ENCODE results near the gene GPT2.

The GPT2 gene

GRCh38 chr16:46845952-46846351 is 38.2 kb upstream of the GPT2 start:
- TF ChIP-seq, protein P1, sequence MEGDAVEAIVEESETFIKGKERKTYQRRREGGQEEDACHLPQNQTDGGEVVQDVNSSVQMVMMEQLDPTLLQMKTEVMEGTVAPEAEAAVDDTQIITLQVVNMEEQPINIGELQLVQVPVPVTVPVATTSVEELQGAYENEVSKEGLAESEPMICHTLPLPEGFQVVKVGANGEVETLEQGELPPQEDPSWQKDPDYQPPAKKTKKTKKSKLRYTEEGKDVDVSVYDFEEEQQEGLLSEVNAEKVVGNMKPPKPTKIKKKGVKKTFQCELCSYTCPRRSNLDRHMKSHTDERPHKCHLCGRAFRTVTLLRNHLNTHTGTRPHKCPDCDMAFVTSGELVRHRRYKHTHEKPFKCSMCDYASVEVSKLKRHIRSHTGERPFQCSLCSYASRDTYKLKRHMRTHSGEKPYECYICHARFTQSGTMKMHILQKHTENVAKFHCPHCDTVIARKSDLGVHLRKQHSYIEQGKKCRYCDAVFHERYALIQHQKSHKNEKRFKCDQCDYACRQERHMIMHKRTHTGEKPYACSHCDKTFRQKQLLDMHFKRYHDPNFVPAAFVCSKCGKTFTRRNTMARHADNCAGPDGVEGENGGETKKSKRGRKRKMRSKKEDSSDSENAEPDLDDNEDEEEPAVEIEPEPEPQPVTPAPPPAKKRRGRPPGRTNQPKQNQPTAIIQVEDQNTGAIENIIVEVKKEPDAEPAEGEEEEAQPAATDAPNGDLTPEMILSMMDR (IDR thresholded peaks at IDR 0.05; ENCODE audit: extremely low read depth, missing control alignments), result no peak
- no peak for DNase-seq (ENCODE audit: low spot score)

DNA sequence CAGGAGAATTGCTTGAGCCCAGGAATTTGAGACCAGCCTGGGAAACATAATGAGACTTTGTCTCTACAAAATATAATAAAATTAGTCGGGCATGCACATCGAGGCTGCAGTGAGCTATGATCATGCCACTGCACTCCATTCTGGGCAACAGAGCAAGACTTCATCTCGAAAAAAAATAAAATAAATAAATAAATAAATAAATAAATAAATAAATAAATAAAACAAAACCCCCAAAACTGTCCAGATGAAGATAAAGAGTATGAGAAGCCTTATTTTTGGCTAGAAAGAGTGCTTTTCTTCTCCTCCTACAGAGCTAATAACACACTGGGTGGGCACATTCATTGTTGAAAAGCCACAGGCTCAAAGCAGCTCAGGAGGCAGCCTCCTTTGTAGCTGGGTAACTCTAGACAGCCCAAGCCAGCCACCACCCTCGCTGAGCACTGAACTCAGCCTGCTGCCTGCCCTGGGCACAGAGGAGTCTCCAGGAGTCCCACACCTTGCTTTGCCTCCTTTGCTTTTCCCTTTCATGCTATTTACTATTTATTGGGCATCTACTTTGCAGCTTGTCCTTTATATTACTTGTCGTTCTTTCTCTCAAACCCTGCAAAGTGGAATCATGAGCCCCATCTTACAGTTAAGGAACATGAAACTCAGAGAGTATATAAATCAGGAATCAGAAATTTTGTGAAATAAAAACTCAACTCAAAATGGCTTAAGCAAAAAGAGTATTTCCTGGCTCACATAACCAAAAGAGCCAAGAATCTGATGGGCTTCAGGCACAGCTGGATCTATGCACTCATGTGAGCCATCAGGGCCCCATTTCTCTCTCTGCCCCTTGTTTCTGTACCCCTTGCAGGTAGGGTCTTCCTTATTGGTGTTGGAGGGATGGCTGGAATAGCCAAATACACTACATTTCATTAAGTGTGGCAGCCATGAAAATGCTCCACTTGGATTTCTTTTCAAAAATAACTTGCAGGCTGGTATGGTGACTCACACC is 35.1 kb upstream of the GPT2 start:
- no peak for DNase-seq (ENCODE audit: low spot score)
- TF ChIP-seq, protein P1 (IDR thresholded peaks at IDR 0.05; ENCODE audit: extremely low read depth, missing control alignments), result no peak

- TF ChIP-seq, protein P1 (IDR thresholded peaks at IDR 0.05; ENCODE audit: extremely low read depth, missing control alignments), result no peak
These were observed 33.3 kb upstream of the GPT2 start for GRCh38 chr16:46850619-46851555.

DNA sequence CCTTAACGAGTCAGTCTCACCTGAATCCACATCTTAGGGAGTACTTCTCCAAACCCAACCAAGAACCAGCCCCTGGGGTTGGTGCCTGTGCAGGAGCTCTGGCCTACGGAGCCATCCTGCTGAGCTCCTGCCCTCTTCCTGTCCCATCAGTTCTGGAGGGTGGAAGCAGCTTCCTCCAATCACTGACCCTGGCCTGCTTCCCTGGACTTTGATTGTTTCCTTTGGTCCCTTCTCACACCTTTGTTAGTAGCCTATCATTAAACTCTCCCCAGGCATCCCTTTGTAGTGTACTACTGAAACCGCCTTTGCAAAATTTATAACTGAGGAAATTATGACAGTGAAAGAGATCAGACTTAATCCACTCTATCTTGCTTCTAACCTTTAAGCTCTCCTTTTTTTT is 32.0 kb upstream of the GPT2 start:
- TF ChIP-seq, protein P1 (IDR thresholded peaks at IDR 0.05; ENCODE audit: extremely low read depth, missing control alignments), result no peak
- no peak for DNase-seq (ENCODE audit: low spot score)

More at GRCh38 chr16:46850619-46851555, 33.3 kb upstream of the GPT2 start:
- DNase-seq (ENCODE audit: low spot score), result peak; percentile 45

- TF ChIP-seq, protein P1 (IDR thresholded peaks at IDR 0.05; ENCODE audit: extremely low read depth, missing control alignments), result peak; percentile 85
- DNase-seq (ENCODE audit: low spot score), result peak; percentile 79
These were observed 30.3 kb upstream of the GPT2 start for GRCh38 chr16:46853713-46854443.

DNA sequence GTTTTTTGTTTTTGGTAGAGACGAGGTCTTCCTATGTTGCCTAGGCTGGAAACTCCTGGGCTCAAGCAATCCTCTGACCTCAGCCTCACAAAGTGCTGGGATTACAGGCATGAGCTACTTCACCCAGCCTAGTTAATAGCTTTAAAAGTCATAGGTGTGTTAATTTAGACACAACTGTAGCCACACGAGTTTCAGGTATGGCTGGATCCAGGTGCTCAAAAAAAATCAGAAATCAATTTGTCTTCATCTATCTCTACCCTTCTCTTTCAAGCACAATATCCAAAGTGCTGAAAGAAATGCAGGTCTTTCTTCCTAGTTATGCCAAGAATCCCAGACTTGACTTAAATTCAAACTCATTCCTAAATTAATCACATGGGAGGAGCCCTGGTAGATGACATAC is 29.3 kb upstream of the GPT2 start:
- TF ChIP-seq, protein P1 (IDR thresholded peaks at IDR 0.05; ENCODE audit: extremely low read depth, missing control alignments), result no peak
- DNase-seq (ENCODE audit: low spot score), result no peak

Measured in GM20000 (cell line).